Calu3 (cell line): Measurements from ENCODE around the gene MUC20. TPM values are rescaled to one million over a fixed set of nuclear protein-coding genes. Genes with fewer than 3 reads are reported as not detected.

ENCODE experiments used
- BruUV-seq: library from RNA; stranded (reverse); fragments of 400-500 nt; replicated peaks from 2 replicates; lab custom pipeline; 2021; lab: Mats Ljungman, UMichigan
- CTCF ChIA-PET: fragments of 300-600 bp; sonication (Branson Sonifier 250); formaldehyde crosslinking; loops from one replicate; lab custom pipeline; 2022; ENCODE audit warnings: antibody characterized with exemption; lab: Charles Lee
- DNase-seq: peaks from one replicate; pipeline ENCODE4 v3.0.0; 2022
- H3K27ac Mint-ChIP-seq: one replicate; pipeline ENCODE4 v1.8.0; 2022; ENCODE audit warnings: mixed read lengths; ENCODE audit not compliant: unreplicated experiment
- H3K27me3 Mint-ChIP-seq: one replicate; pipeline ENCODE4 v1.8.0; 2022; ENCODE audit warnings: mixed read lengths; ENCODE audit not compliant: unreplicated experiment
- H3K36me3 Mint-ChIP-seq: one replicate; pipeline ENCODE4 v1.8.0; 2022; ENCODE audit warnings: mild to moderate bottlenecking, moderate library complexity, mixed read lengths; ENCODE audit not compliant: insufficient read depth, unreplicated experiment
- H3K4me1 Mint-ChIP-seq: one replicate; pipeline ENCODE4 v1.8.0; 2022; ENCODE audit warnings: mild to moderate bottlenecking, low read depth, mixed read lengths; ENCODE audit not compliant: unreplicated experiment
- H3K4me3 Mint-ChIP-seq: one replicate; pipeline ENCODE4 v1.8.0; 2022; ENCODE audit warnings: mild to moderate bottlenecking, low read depth, moderate library complexity, mixed read lengths; ENCODE audit not compliant: unreplicated experiment
- H3K9me3 Mint-ChIP-seq: one replicate; pipeline ENCODE4 v1.8.0; 2022; ENCODE audit warnings: low read depth, mixed read lengths; ENCODE audit not compliant: unreplicated experiment
- CTCF ChIP-seq: fragments of 200-600 bp; IDR thresholded peaks from one replicate; pipeline ENCODE4 v1.8.0; 2022; ENCODE audit warnings: antibody characterized with exemption; ENCODE audit not compliant: unreplicated experiment
- intact Hi-C: fragments of 100-400 bp; cut with micrococcal nuclease; formaldehyde crosslinking; loops from one replicate; pipeline ENCODE4 v1.10.0; 2022; ENCODE audit not compliant: unreplicated experiment
- total RNA-seq: library from RNA; stranded (reverse); gene quantifications from 2 replicates; pipeline ENCODE4 v1.2.3, GENCODE V29; 2022

MUC20 gene
- total RNA-seq, 1 experiment from 2014 or later: 83.1 TPM

GRCh38 chr3:195762611-195763010, 41.8 kb downstream of the MUC20 start:
- Mint-ChIP-seq H3K9me3 (no peaks in the 10 kb centered on the region), H3K36me3 (no peaks in the 10 kb centered on the region), H3K27me3 (peaks cover 39% of the 10 kb centered on the region), H3K4me3 (no peak overlapping the region), H3K27ac (no peak overlapping the region), H3K4me1 (no peaks in the 10 kb centered on the region)
- CTCF ChIA-PET: no interaction called here
- no TSS peak for BruUV-seq
- no peak for TF ChIP-seq CTCF
- intact Hi-C loops: no loop called here
- no peak for DNase-seq

GRCh38 chr3:195763076-195763830, 42.5 kb downstream of the MUC20 start:
- peaks cover 2% of the 10 kb centered on the region for H3K9me3 Mint-ChIP-seq
- BruUV-seq: no TSS peak
- CTCF ChIA-PET: no interaction called here

GRCh38 chr3:195763843-195764825, 43.4 kb downstream of the MUC20 start:
- intact Hi-C loops: no loop called here
- Mint-ChIP-seq H3K9me3 (peaks cover 2% of the 10 kb centered on the region), H3K4me1 (no peaks in the 10 kb centered on the region), H3K36me3 (no peaks in the 10 kb centered on the region), H3K27ac (no peak overlapping the region), H3K4me3 (no peak overlapping the region), H3K27me3 (peaks cover 31% of the 10 kb centered on the region)
- CTCF ChIA-PET: no interaction called here
- TF ChIP-seq CTCF: no peak
- no TSS peak for BruUV-seq
- DNase-seq: no peak

More at GRCh38 chr3:195763076-195763830, 42.5 kb downstream of the MUC20 start:
- Mint-ChIP-seq H3K27ac (no peak overlapping the region), H3K4me1 (no peaks in the 10 kb centered on the region), H3K4me3 (no peak overlapping the region), H3K36me3 (no peaks in the 10 kb centered on the region), H3K27me3 (peaks cover 32% of the 10 kb centered on the region)
- TF ChIP-seq CTCF: no peak
- DNase-seq: no peak
- intact Hi-C loops: no loop called here

- Mint-ChIP-seq H3K4me1 (no peaks in the 10 kb centered on the region), H3K36me3 (no peaks in the 10 kb centered on the region), H3K27me3 (peaks cover 21% of the 10 kb centered on the region), H3K27ac (no peak overlapping the region), H3K9me3 (peaks cover 2% of the 10 kb centered on the region), H3K4me3 (no peak overlapping the region)
- intact Hi-C loops: no loop called here
- no peak for DNase-seq
- no peak for TF ChIP-seq CTCF
- CTCF ChIA-PET: no interaction called here
- no TSS peak for BruUV-seq
These were observed 44.4 kb downstream of the MUC20 start for GRCh38 chr3:195764961-195765706.
